Skin epidermis (tissue), 12 donors: ENCODE data around the gene PSPH.
A peak's percentile ranks its signal among the peaks of the same experiment; 100 is the strongest.
"Not testable (repeated sequence)": the region's sequence is repeated elsewhere in the genome, so short reads cannot be mapped to it uniquely, and the experiment has no call there.

Source experiments
- H3K27ac ChIP-seq, 21 experiments: fragments of 200-600 bp; sonication (generic) in 11 of 21; one replicate each; pipeline ENCODE4 v1.5.0; 2020; ENCODE audit warnings: mild to moderate bottlenecking in 3 of 21, inconsistent platforms in 2 of 21, moderate library complexity in 2 of 21
- H3K4me3 ChIP-seq, 7 experiments: fragments of 200-600 bp; sonication (generic) in 2 of 7; one replicate each; pipeline ENCODE4 v1.5.0; 2020; ENCODE audit warnings: inconsistent platforms in 2 of 7, mild to moderate bottlenecking in 2 of 7, moderate library complexity in 1 of 7

Gene PSPH

DNA sequence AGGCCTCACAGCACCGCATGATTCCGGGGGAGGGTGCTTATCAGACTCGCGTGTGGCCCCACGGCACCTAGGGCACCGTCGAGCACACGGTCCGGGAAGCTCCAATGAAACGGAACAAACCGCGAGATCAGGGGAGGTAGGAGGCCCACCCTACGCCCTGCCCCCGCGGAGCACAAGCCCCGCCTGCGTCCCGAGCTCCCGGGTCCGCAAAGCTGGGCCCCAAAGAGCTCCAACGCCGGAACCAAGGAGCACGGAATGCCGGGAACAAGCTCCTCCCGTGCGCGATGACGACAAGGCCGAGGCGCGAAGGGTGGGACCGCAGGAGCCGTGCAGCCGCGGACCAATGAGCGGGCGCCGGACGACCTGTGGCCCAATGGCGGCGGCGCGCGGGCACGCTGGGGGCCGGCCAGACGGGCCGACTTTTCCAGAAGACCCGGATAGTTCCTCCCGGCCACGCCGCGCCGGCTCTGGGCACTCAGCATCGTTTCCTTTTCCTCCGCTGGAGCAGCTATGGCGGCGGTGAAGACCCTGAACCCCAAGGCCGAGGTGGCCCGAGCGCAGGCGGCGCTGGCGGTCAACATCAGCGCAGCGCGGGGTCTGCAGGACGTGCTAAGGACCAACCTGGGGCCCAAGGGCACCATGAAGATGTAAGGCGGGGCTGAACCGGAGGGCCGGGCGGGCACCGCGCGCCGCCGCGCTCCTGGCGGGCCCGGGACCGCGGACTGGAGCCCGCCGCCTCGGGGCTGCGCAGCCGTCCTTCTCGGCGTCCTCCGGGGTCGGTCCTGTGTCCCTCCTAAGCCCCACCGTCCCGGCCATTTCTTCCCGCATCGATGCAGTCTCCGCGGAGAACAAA, at the start of gene PSPH, which contains the start of gene CCT6A:
Gene PSPH (minus strand): TSS at position 106 of the 853 bp plus-strand sequence. CDS start 30,232 bp downstream, outside the sequence.
Gene CCT6A (plus strand): TSS at position 427 of the 853 bp plus-strand sequence. CDS start 84 bp downstream, at position 511.
- peak within 1 kb of the TSS; percentile 75 to 98 (median 91) for H3K27ac ChIP-seq
- peak within 1 kb of the TSS; percentile 61 to 98 (median 87) for H3K4me3 ChIP-seq

DNA sequence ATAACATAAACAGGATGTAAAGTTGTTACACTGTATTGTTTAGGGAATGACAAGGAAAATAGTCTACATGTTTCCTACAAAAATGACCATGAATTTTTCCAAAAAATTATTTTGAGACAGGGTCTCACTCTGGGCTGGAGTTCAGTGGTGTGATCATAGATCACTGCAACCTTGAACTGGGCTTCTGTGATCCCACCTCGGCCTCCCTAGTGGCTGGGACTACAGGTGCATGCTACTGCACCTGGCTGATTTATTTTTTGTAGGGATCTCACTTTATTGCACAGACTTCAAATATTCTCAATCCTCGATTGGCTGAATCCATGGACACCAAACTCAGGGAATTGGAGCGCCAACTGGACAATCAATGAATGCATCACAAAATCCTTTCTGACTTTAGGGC, 48.4 kb upstream of the PSPH start:
- Histone ChIP-seq H3K4me3 (no peak overlapping the region), H3K27ac (no peak overlapping the region)

- peak overlapping the region in 2 of 21 experiments; percentile 16 to 17 for H3K27ac ChIP-seq
Observed at GRCh38 chr7:56098187-56099008, 47.2 kb upstream of the PSPH start.

DNA sequence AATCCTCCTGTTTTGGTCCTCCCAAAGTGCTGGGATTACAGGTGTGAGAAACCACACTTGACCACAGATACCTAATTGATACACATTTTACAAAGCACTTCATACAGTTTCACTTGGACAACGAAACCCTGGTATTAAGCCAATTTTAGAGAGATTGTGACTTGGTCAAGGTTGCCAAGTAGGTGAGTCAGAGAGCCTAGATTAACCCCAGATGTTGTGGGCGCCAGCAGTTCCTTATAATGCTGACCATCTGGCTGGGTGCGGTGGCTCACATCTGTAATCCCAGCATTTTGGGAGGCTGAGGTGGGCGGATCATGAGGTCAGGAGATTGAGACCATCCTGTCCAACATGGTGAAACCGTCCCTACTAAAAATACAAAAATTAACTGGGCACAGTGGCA, 46.5 kb upstream of the PSPH start:
- Histone ChIP-seq H3K27ac (peak overlapping the region in 3 of 21 experiments; percentile 16 to 39 (median 17)), H3K4me3 (no peak overlapping the region)

More at GRCh38 chr7:56098187-56099008, 47.2 kb upstream of the PSPH start:
- not testable (repeated sequence) for H3K4me3 ChIP-seq

- Histone ChIP-seq H3K27ac (peak within 1 kb of the TSS in 18 of 21 experiments; percentile 7 to 84 (median 66)), H3K4me3 (peak within 1 kb of the TSS in 1 of 7 experiments; percentile 8)
Observed at GRCh38 chr7:56092789-56093531, 41.7 kb upstream of the PSPH start, which contains the start of gene PHKG1. PHKG1 (minus strand) TSS chr7:56092952; CDS start chr7:56088941, 4,011 bp downstream.

DNA sequence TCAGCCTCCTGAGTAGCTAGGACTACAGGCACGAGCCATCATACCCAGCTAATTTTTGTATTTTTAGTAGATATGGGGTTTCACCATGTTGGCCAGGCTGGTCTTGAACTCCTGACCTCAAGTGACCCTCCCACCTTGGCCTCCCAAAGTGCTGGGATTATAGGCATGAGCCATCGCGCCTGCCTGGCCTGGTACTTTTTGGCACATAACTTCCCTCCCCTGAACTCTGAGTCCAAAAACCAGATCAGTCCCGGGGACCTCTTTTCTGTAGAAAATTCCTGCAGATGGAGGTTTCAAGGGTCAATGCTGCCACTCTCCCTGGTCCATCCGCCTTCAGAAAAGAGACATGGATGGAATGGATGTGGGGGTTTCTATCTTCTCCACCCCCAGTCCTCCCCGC, 41.1 kb upstream of the PSPH start:
- H3K27ac ChIP-seq, result peak overlapping the region in 18 of 21 experiments; percentile 7 to 84 (median 66)
- H3K4me3 ChIP-seq, result peak overlapping the region in 1 of 7 experiments; percentile 8

- Histone ChIP-seq H3K27ac (peak overlapping the region in 14 of 21 experiments; percentile 12 to 84 (median 68)), H3K4me3 (no peak overlapping the region)
Observed at GRCh38 chr7:56091591-56091990, 40.3 kb upstream of the PSPH start.

- H3K27ac ChIP-seq, result no peak overlapping the region
- H3K4me3 ChIP-seq, result no peak overlapping the region
Observed at GRCh38 chr7:56087445-56087844, 36.2 kb upstream of the PSPH start.

GRCh38 chr7:56086761-56087160, 35.5 kb upstream of the PSPH start:
- H3K27ac ChIP-seq, result no peak overlapping the region

GRCh38 chr7:56083150-56083785, 32.0 kb upstream of the PSPH start:
- peak overlapping the region in 1 of 21 experiments; percentile 44 for H3K27ac ChIP-seq
- no peak overlapping the region for H3K4me3 ChIP-seq

More at GRCh38 chr7:56086761-56087160, 35.5 kb upstream of the PSPH start:
- no peak overlapping the region for H3K4me3 ChIP-seq

- Histone ChIP-seq H3K4me3 (no peak overlapping the region), H3K27ac (no peak overlapping the region)
Observed at GRCh38 chr7:56081626-56082340, 30.5 kb upstream of the PSPH start.

GRCh38 chr7:56080726-56081435, 29.6 kb upstream of the PSPH start:
- peak overlapping the region in 6 of 21 experiments; percentile 35 to 69 (median 54) for H3K27ac ChIP-seq
- not testable (repeated sequence) for H3K4me3 ChIP-seq

DNA sequence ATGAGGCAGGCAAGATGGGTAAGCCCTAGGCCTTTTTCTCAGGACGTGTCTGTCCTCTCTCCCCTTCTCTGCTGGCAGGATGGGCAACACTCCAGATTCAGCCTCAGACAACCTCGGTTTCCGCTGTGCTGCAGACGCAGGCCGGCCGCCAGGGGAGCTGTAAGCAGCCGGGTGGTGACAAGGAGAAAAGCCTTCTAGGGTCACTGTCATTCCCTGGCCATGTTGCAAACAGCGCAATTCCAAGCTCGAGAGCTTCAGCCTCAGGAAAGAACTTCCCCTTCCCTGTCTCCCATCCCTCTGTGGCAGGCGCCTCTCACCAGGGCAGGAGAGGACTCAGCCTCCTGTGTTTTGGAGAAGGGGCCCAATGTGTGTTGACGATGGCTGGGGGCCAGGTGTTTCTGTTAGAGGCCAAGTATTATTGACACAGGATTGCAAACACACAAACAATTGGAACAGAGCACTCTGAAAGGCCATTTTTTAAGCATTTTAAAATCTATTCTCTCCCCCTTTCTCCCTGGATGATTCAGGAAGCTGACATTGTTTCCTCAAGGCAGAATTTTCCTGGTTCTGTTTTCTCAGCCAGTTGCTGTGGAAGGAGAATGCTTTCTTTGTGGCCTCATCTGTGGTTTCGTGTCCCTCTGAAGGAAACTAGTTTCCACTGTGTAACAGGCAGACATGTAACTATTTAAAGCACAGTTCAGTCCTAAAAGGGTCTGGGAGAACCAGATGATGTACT, 28.4 kb upstream of the PSPH start:
- Histone ChIP-seq H3K4me3 (no peak overlapping the region), H3K27ac (peak overlapping the region in 16 of 21 experiments; percentile 5 to 71 (median 50))

- H3K4me3 ChIP-seq, result no peak overlapping the region
- peak overlapping the region in 6 of 21 experiments; percentile 7 to 64 (median 47) for H3K27ac ChIP-seq
Observed at GRCh38 chr7:56078196-56078595, 27.0 kb upstream of the PSPH start.

DNA sequence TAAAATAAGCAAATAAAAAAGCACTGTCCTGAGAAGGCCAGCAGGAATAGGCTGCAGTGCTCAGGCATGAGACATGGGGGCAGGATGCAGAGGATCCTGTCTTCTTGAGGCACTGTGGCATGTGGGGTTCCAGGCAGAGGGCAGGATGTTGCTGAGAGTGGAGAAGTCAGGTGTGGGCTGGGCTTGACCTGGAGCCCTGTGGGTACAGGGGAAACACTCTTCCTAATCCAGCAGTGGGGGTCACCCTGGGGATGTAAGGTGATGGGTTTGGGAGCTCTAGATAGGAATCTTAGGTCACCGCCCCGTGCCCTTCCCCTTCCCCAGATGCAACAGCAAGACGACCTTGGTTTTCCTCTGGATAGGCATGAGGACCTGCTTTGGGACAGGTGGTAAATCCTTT, 26.4 kb upstream of the PSPH start:
- no peak overlapping the region for H3K4me3 ChIP-seq
- peak overlapping the region in 1 of 21 experiments; percentile 51 for H3K27ac ChIP-seq

- Histone ChIP-seq H3K27ac (peak overlapping the region in 3 of 21 experiments; percentile 1 to 47 (median 41)), H3K4me3 (no peak overlapping the region)
Observed at GRCh38 chr7:56074371-56074791, 23.1 kb upstream of the PSPH start.

- H3K4me3 ChIP-seq, H3K27ac ChIP-seq: not testable (repeated sequence)
Observed at GRCh38 chr7:56066376-56066775, 15.1 kb upstream of the PSPH start.
